ENCODE data around the gene WIPF3.
A peak's percentile ranks its signal among the peaks of the same experiment; 100 is the strongest.
"Not testable (repeated sequence)": the region's sequence is repeated elsewhere in the genome, so short reads cannot be mapped to it uniquely, and the experiment has no call there.

WIPF3 gene

GRCh38 chr7:29883462-29884398 lies 77.4 kb downstream of the WIPF3 start:
- DNase-seq = no peak

DNA sequence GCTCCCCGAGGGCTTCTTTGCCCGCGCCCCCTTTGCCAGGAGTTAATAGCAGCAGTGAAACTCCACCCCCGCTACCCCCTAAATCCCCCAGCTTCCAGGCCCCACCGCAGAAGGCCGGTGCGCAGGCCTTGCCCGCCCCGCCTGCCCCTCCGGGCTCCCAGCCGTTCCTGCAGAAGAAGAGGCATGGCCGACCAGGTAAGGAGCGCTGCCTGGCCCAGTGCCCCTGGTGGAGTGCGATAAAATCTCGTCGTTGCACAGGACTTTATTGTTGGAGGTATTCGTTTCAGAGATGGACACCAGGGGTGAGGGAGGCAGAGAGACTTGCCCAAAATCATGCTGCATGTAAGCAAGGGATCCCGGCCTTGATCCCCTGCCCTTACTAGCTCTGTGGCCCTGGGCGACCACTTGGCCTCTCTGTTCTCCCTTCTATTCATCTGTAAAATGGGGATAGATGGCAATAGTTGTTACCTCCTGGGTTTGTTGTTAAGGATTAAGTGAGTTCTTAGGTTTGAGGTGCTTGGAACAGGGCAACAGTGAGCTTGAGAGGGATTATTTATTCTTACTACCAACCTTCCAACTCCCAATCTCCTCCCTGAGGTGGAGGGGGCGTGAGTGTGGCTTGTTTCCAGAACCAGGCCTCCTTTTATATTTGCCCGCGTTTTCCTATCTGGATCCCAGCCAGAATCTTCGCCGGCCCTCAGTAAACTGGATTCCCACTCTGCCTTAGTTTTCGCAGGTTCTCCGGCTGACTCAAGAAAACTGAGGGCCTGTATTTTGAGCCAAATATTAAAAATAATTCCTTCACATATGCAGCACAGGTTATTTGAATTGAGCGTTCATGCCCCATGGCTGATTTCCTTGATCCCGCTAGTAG lies 78.3 kb downstream of the WIPF3 start:
- peak; percentile 63 for DNase-seq

DNA sequence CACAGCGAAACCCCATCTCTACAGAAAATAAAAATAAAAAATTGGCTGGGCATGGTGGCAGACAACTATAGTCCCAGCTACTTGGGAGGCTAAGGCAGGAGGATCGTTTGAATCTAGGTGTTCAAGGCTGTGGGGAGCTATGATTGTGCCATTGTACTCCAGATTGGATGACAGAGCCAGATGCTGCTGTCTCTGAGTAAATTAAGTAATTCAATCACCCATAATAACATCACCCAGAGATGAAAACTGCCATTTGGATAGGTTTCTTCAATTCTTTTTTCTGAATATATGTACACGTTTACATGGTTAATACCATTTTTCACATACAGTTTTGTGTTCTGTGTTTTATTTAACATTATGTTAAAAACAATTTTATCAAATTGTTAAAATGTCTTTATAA lies 79.3 kb downstream of the WIPF3 start:
- no peak for DNase-seq

DNA sequence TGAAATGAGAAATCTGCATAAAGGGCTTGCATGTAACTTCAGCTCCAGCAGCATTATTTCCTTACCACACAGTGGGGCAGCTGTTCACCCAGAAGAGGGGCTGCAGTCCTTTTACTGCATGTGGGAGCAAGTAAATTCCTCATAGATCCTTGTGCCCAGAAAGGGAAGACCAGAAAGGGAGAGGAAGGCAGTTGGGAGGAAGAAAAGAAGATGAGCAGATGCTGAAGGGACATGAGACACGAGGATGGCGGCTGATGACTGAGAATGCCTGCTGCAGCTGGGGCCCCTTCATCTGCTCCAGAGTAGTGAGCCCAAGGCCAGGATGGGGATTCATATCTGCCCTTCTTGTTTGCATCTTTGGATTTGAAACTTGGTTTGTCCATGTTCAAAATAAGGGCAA lies 80.5 kb downstream of the WIPF3 start:
- DNase-seq = no peak

DNA sequence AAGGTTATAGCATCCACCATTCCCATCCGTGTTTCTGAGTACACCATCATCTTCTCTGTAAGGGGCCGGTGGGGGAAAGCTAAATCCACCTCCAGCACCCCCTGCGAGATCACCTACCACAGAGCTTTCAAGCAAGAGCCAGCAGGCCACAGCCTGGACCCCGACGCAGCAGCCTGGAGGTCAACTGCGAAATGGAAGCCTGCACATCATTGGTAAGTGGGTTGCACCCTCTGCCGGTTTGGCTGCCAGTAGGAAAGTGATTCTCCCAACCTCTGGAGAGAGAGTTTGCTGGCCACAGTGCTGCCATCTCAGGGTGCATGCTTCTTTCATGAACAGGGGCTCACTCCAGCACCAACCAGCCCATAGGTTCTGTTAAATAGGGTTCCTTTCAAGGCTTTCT lies 81.7 kb downstream of the WIPF3 start:
- DNase-seq = no peak

GRCh38 chr7:29889288-29889687 lies 83.0 kb downstream of the WIPF3 start:
- DNase-seq = no peak

- no peak for DNase-seq
Measured at GRCh38 chr7:29890251-29890650, 83.9 kb downstream of the WIPF3 start.

DNA sequence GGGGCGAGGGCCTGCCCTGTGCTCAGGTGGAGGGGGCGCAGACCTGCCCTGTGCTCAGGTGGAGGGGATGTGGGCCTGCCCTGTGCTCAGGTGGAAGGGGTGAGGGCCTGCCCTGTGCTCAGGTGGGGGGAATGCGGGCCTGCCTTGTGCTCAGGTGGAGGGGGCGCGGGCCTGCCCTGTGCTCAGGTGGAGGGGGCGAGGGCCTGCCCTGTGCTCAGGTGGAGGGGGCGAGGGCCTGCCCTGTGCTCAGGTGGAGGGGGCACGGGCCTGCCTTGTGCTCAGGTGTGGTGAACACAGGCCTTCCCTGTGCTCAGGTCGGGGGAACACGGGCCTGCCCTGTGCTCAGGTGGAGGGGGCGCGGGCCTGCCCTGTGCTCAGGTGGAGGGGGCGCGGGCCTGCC lies 84.5 kb downstream of the WIPF3 start:
- not testable (repeated sequence) for DNase-seq

- DNase-seq = no peak
Measured at GRCh38 chr7:29891766-29892165, 85.5 kb downstream of the WIPF3 start.

GRCh38 chr7:29892231-29892630 lies 85.9 kb downstream of the WIPF3 start:
- DNase-seq = no peak

DNA sequence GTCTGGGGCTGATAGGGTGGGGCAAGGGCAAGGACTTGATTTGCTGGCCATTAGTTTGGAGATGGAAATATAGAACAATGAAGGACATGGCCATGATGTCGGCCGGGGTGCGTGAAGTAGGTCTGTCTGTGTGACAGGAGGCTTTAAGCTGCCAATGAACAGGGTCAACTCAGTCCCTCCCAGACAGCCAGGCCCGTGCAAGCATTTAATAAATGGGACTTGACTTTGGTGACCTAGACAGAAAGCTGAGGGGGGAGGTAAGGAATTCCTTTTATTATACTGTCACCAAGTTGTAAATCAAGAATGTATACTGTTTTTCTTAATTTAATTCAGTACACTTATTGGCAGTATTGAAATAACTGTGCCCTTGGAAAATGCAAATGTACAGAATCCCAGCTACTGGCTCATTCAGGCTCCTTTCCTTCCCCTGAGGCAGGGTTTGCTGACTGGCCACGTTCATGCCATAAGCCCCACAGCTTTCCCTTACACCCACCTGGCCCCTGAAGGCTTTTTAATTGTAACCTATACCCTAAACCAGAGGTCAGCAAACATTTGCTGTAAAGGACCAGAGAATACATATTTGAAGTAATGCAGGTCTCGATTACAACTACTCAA lies 87.2 kb downstream of the WIPF3 start:
- no peak for DNase-seq

DNA sequence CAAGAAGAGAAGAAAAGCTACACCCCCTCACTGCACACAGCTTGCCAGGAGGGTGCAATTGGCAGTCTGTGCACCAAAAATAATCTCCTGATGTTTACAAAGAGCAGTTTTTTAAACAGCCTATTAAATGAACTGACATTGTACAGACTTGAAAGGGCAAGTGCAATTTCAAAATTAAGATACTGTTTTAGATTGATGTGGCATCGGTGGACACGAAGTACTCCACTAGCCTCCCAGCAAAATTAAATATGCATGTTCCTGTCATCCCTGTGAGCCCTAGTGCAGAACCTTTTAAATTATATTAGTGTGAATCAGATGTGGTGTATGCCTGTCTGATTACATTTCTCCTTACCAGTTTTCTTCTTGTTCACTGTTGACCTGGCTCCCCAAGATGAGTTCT lies 87.9 kb downstream of the WIPF3 start:
- no peak for DNase-seq

DNA sequence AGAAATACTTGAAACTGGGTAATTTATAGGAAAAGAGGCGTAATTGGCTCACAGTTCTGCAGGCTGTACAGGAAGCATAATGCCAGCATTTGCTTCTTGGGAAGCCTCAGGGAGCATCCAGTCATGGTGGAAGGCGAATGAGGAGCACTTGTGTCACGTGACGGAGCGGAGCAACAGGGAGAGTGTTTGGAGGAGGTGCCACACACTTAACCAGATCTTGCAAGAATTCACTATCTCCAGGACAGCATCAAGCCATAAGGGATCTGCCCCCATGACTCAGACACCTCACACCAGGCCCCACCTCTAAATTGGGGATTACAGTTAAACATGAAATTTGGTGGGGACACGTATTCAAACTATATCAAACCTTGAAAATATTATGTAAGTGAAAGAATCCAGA lies 89.3 kb downstream of the WIPF3 start:
- no peak for DNase-seq

DNA sequence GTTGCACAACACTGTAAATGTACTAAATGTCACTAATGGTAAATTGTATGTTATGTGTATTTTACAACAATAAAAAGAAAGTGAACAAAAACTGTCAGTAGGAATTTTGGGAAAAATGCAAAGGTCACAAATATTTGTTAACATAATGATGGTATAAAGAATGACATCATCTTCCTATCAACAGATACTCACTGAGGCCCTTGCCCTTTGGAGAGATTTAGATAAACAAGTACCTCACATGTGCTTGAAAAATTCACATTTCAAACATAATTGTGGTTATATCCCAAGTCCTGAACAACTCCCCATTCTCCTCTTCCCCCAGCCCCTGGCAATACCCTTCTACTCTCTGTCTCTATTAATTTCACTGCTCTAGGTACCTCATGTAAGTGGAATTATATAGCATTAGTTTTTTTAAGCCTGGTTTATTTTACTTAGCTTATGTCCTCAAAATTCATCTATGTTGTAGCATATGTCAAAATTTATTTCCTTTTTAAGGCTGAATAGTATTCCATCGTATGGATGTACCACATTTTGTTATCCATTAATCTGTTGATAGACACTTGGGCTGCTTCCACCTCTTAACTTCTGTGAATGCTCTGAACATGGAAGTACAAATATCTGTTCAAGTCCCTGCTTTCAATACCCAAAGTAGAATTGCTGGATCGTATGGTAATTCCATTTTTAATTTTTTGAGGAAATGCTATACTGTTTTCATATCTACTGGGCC lies 90.5 kb downstream of the WIPF3 start:
- DNase-seq = no peak

DNA sequence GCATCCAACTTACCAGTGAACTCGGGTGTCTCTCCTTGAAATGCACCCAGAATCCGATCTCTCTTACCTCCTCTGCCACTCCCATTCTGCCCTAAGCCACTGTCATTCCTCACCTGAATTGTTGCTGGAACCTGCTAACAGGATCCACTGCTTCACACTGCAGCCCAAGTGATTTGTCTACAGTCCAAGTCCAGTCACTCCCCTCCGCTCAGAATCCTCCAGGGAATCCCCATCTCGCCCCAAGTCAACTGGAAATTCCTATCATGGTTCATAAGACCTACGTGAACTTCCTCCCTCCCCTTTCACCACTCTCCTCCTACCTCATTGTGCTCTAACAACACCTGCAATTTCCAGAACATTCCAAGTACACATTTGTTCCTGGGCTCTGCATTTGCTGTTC lies 92.0 kb downstream of the WIPF3 start:
- no peak for DNase-seq

GRCh38 chr7:29900745-29901144 lies 94.4 kb downstream of the WIPF3 start:
- no peak for DNase-seq

DNA sequence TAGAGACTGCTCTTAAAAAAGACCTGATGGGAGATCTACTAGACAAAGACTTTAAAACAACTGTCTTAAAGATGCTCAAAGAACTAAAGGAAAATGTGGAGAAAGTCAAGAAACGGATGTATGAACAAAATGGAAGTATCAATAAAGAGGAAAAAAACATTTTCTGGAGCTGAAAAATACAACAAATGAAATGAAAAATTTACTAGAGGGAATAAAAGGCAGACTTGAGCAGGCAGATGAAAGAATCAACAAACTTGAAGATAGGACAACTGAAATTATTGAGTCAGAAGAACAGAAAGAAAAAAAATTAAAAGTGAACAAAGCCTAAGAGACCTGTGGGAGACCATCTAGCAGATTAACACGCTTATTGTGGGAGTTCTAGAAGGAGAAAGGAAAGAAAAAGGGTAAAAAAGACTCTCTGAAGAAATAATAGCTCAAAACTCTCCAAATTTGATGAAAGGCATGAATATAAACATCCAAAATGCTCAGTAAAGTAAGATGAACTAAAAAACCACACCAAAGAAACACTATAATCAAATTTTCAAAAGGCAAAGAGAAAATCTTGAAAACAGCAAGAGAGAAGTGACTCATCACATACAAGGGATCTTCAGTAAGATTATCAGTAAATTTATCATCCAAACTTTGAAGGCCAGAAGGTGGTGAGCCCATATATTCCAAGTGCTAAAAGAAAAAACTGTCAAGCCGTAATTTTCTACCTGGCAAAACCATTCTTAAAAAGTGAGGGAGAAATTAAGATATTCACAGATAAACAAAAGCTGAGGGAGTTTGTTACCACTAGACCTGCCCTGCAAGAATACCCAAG lies 100.1 kb downstream of the WIPF3 start:
- no peak for DNase-seq

DNA sequence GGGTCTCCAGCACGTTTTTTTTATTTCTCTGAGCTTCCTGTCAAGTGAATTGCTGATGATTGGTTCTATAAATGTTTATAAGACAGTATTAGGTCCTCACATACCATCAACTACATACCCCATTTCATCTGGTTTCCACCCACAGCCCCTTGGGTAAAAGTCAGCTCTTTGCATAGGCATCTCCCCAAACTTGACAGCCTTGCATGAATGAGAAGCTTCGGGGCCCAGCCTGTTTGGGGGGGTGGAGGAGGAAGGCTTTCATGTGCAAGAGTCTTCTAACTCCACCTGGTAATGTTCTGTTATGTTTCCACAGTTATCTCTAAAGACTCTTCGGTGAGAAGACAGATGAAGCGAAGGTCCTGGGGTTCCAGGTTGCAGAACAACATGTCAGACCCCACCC lies 107.9 kb downstream of the WIPF3 start:
- DNase-seq = no peak

DNA sequence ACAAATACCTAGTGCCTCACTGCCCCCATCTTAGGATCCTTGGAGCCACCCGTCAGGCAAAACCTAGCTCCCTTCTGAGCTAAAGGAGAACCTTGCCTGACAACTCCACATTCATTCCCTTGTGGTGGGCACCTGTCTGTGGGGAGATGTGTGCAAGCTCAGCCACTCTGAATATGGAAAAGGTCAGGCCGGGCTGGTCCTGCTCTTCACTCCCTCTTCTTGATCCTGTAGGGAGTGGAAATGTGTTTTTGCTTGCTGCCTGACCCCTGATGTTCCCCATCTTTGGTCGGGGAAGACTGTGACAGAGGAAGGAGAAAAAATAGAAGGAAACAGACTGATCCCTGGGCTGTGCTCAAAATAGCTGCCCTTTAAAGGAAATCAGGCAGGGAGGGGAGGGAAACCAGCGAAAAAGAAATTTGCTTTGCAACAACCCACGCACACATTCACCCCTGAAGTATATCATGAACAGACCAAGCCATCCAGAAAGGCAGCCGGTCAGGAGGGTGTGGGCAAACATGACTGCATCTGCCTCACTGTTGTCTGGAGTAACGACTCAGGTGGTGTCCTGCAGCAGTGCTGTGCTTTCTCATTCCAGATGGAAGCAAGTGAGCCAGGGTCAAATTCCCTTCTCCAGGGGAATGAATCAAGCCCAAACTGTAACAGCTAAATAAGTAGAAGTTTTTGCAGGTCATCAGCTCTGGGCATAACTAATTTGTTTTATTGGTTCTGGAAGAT lies 109.3 kb downstream of the WIPF3 start:
- no peak for DNase-seq

DNA sequence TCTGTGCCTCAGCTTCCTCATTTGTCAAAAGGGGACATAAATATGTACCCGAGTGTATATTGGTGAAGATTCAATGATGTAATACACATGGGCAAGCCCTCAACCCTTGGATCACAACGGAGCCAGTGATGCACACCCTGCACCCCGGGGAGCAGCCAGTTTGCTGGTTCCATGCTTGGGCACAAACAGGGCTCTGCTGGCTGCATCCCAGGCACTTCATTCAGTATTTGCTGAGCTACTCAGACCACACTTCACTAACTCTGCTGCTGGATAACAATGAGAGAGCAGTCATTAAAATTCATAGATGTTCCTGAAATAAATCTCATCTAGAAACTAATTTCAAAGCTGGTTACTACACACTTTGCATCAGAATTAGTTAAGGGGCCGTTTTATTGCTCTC lies 111.3 kb downstream of the WIPF3 start:
- peak; percentile 5 for DNase-seq

GRCh38 chr7:29918850-29919249 lies 112.5 kb downstream of the WIPF3 start:
- no peak for DNase-seq

All from NCI-H1105 treated with DMSO at 0.1 percent for 48 hours (cell line).